Duodenal mucosa (tissue), 2 donors: ENCODE results near the gene AMIGO3.
"Not testable (repeated sequence)": the region's sequence is repeated elsewhere in the genome, so short reads cannot be mapped to it uniquely, and the experiment has no call there.

Source experiments
- H3K27ac ChIP-seq: one replicate; pipeline ENCODE4 v1.7.0; 2013; ENCODE audit warnings: low read depth, low read length
- H3K27me3 ChIP-seq, 2 donors: one replicate each; pipeline ENCODE4 v1.7.0; 2013; ENCODE audit warnings: low read length in 2 of 2, control low read depth in 1 of 2; ENCODE audit not compliant: insufficient read depth in 2 of 2, control insufficient read depth in 1 of 2
- H3K36me3 ChIP-seq, 2 donors: one replicate each; pipeline ENCODE4 v1.7.0; 2013; ENCODE audit warnings: low read length in 2 of 2, control low read depth in 1 of 2; ENCODE audit not compliant: insufficient read depth in 2 of 2, control insufficient read depth in 1 of 2
- H3K4me1 ChIP-seq, 2 donors: one replicate each; pipeline ENCODE4 v1.7.0; 2013; ENCODE audit warnings: low read length in 2 of 2, control low read depth in 1 of 2; ENCODE audit not compliant: insufficient read depth in 2 of 2, control insufficient read depth in 1 of 2
- H3K4me3 ChIP-seq, 2 donors: one replicate each; pipeline ENCODE4 v1.7.0; 2013; ENCODE audit warnings: low read length in 2 of 2, low read depth in 1 of 2
- H3K9ac ChIP-seq, 2 donors: one replicate each; pipeline ENCODE4 v1.7.0; 2013; ENCODE audit warnings: low read length in 2 of 2, low read depth in 1 of 2
- H3K9me3 ChIP-seq, 2 donors: one replicate each; pipeline ENCODE4 v1.7.0; 2013; ENCODE audit warnings: low read length in 2 of 2, control low read depth in 1 of 2; ENCODE audit not compliant: control insufficient read depth in 1 of 2

AMIGO3 gene

DNA sequence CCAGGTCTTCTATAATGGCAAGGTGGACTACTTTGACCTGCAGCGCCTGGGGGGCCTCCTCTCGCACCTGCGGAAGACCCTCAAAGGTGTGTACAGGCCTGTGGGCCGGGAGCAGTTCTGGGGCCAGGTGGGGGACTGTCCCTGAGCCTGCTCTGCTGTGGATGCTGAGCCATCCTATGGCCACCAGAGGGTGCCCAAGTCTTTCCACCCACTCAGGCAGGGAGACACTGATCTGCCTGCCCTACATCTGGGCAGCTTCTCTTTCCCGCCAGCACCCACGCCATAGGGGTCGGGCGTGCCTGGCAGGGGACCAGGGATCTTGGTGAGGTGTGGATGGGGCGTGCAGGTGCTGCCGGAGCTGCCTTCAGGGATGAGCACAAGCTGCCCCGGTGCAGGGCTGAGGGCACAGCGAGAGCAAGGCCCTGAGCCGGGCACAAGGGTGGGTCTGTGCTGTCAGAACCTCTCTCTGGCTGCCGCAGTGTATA, 16.0 kb downstream of the AMIGO3 start:
- Histone ChIP-seq H3K9me3 (no peaks in the 10 kb centered on the region), H3K4me1 (no peaks in the 10 kb centered on the region), H3K36me3 (peaks cover 49 to 82% of the 10 kb centered on the region in 2 donors), H3K27ac (no peak overlapping the region), H3K27me3 (no peaks in the 10 kb centered on the region), H3K9ac (no peak overlapping the region), H3K4me3 (no peak overlapping the region)

DNA sequence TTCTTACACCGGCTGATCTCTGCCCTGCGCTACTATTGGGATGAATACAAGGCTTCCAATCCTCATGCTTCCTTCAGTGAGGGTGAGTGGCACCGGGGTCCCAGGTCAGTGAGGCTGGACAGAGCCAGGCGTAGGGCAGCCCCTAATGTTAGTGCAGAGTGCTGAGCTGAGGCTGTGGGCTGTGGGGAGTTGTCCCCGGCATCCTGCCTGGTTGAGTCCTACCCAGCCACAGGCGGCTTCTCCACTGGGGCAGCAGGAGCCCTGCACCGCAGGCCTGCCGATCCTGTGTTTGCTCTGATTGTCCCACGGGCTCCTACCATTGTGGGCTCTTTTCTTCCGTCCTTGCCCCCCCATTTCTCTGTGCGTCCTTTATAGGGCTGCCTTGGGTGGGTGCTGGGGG, 16.8 kb downstream of the AMIGO3 start:
- Histone ChIP-seq H3K36me3 (peaks cover 45 to 84% of the 10 kb centered on the region in 2 donors), H3K4me3 (no peak overlapping the region), H3K27ac (no peak overlapping the region), H3K9me3 (no peaks in the 10 kb centered on the region), H3K4me1 (no peaks in the 10 kb centered on the region), H3K27me3 (no peaks in the 10 kb centered on the region), H3K9ac (no peak overlapping the region)

DNA sequence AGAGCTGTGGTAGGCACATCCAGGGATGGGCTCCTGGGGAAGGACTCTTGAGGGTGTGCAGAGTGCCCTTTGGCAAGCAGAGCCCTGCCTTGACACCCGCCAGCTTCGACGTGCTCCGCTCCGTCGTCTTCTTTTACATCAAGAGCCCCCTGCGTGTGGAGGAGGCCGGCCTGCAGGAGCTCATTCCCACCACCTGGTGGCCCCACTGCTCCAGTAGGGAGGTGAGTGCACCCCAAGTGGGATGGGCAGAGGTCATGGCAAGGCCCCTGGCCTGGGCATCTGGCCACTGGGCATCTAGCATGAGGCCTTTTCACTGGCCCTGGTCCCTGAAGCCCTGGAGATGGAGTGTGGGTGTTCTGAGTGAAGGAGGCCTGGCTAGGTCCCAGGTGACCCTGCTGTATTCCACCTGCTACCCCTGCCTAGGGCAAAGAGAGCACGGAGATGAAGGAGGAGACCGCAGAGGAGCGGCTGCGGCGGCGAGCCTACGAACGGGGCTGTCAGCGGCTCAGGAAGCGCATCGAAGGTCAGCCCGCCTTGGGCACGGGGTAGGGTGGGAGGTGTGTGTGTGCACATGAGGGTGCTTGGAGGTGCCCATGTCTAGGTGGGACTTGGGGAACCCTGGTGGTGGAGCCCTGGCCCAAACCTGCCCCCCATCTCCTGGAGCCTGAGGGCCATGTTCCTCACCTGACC, 18.0 kb downstream of the AMIGO3 start:
- Histone ChIP-seq H3K9me3 (no peaks in the 10 kb centered on the region), H3K4me1 (no peaks in the 10 kb centered on the region), H3K27ac (no peak overlapping the region), H3K27me3 (no peaks in the 10 kb centered on the region), H3K4me3 (no peak overlapping the region), H3K9ac (no peak overlapping the region), H3K36me3 (peaks cover 49 to 82% of the 10 kb centered on the region in 2 donors)

DNA sequence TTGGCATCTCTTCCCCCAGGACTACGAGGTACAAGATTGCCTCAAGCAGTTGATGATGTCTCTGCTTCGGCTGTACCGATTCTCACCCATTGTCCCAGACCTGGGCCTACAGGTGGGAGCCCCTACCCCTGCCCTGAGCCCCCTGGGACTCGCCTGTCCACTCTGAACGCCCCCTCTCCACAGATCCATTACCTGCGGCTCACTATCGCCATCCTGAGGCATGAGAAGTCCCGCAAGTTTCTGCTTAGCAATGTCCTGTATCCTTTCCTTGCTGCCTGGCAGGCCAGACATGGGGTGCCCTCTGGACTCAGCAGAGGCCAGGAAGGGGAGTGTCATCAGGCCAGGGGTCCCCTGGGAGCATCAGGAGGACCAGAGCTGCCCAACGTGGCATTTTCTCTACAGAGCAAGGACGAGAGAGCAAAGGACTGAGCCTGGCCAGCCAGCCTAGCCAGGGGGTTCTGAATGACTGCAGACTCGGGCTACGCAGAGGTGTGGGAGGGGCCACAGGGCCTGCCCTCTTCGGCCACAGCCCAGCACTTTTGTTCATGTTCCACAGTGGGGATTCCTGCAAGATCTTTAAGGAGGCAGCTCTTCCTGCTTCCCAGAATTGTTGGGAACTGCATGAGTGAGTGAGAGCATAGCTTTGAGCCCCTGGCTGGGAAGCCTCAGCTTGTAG, 18.9 kb downstream of the AMIGO3 start:
- Histone ChIP-seq H3K9me3 (no peaks in the 10 kb centered on the region), H3K27ac (no peak overlapping the region), H3K27me3 (no peaks in the 10 kb centered on the region), H3K9ac (no peak overlapping the region), H3K4me3 (no peak overlapping the region), H3K36me3 (peaks cover 49 to 72% of the 10 kb centered on the region in 2 donors), H3K4me1 (no peaks in the 10 kb centered on the region)

DNA sequence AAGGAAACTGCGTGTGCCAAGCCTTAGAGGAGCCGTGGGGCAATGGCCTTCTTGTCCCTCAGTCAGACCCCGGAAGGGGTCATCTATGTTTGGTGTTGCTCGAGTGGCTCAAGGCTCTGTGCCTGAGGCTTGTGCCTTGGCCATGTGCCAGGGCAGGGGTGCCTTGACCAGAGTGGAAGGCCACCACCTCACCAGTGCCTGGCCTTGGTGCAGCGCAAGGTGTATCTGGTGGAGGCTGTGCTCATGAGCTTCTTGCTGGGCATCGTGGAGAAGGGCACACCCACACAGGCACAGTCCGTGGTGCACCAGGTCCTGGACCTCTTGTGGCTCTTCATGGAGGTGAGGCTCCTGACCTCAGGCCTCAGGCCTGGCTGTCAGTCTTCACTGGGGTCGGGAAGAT, 19.5 kb downstream of the AMIGO3 start:
- Histone ChIP-seq H3K27me3 (no peaks in the 10 kb centered on the region), H3K4me1 (no peaks in the 10 kb centered on the region), H3K27ac (no peak overlapping the region), H3K36me3 (peaks cover 45 to 67% of the 10 kb centered on the region in 2 donors), H3K9ac (no peak overlapping the region), H3K9me3 (no peaks in the 10 kb centered on the region), H3K4me3 (no peak overlapping the region)

DNA sequence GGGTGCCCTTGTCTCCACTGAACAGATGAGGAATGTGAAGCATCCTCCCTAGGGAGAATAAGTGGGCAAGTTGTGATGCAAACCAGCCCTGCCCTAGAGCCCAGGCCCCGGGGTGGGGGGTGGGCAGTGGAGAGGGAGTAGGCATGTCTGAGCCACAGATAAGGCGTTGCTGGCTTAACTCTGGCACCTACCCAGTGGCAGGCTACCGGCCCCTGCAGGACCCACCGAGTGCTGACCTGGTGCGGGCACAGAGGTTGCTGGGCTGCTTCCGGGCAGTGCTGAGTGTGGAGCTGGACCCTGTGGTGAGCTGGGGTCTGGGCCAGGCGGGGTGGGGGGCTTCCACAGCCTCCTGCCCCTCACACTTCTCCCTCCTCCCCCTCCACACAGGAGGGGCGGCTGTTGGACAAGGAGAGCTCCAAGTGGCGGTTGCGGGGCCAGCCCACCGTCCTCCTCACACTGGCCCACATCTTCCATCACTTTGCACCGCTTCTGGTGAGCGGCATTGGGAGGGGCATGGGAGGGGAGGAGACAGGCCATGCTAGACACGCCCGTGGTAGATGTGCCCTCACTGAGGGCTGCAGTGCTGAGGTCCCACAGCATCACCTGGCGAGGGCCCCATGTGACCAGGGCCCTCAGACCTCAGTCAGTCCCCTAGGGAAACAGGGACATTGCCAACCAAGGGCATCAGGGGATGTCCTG, 20.1 kb downstream of the AMIGO3 start:
- H3K4me3 ChIP-seq = no peak overlapping the region
- no peaks in the 10 kb centered on the region for H3K27me3 ChIP-seq
- H3K9me3 ChIP-seq = no peaks in the 10 kb centered on the region
- H3K4me1 ChIP-seq = no peaks in the 10 kb centered on the region
- no peak overlapping the region for H3K27ac ChIP-seq
- H3K36me3 ChIP-seq = peaks cover 41 to 61% of the 10 kb centered on the region in 2 donors
- H3K9ac ChIP-seq = no peak overlapping the region

DNA sequence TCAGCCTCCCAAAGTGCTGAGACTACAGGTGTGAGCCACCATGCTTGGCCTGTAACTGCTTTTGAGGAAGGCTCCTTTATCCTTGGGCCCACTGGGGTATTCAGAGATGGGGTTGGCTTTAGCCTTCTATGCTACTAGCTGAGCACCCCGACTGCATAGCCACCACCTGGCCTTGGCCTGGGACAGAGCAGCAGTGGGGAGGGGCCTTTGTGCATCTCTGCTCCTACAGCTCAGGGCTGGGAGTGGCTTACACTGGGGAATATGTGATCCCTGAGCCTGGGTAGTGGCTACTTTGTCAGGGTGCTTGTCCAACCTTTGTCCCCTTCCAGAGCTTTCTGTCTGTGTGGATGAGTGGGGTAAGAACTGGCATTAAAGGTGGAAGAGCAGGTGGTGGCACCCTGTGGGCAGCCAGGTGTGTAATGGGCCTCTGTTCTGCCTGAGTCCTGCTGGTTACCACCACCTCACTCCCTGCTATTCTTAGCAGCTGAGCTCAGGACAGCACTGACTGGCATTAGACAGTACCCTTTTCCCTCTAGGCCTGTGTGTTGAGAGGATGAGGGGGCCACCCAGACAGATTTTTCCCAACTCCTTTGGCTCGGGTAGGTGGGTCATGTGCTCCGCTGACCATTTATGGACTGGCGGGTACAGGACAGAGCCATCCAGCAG, 24.0 kb downstream of the AMIGO3 start:
- H3K9ac ChIP-seq, H3K27me3 ChIP-seq, H3K27ac ChIP-seq, H3K4me3 ChIP-seq, H3K9me3 ChIP-seq: not testable (repeated sequence)
- H3K4me1 ChIP-seq = peaks cover 0 to 12% of the 10 kb centered on the region in 2 donors
- peaks cover 11 to 33% of the 10 kb centered on the region in 2 donors for H3K36me3 ChIP-seq

DNA sequence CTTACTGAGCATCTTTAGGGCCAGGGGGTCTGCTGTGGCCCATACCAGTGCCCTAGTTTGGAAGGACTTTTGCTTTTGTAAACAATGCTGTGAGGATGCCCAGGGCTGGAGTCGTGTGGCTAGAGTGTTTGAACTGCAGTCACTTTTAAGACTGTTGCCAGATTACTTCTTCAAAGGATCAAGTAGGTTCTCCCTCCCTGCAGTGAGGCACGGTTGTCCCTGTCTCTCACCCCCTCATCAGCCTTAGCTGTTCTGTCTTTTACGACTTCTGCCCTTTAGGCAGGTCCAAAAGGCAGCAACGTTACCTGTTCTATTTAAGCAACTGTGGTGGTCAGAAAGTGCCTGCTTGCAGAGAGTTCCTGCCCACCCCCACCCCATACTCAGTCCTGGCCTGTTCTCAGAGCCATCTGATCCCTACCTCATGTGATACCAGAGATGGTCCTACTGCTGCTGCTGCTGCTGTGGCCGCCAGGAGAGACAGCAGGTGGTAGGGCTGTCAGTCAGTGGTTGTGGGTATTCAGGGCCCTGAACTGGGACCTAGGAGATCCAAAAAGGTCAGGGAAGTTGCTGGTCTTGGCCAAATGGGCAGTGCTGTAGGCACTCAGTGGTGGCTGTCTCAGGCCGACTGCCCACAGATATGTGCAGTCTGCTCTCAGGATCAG, 24.9 kb downstream of the AMIGO3 start:
- H3K27ac ChIP-seq, H3K9me3 ChIP-seq, H3K4me3 ChIP-seq, H3K9ac ChIP-seq, H3K27me3 ChIP-seq: not testable (repeated sequence)
- Histone ChIP-seq H3K36me3 (peaks cover 3 to 23% of the 10 kb centered on the region in 2 donors), H3K4me1 (peaks cover 0 to 19% of the 10 kb centered on the region in 2 donors)

DNA sequence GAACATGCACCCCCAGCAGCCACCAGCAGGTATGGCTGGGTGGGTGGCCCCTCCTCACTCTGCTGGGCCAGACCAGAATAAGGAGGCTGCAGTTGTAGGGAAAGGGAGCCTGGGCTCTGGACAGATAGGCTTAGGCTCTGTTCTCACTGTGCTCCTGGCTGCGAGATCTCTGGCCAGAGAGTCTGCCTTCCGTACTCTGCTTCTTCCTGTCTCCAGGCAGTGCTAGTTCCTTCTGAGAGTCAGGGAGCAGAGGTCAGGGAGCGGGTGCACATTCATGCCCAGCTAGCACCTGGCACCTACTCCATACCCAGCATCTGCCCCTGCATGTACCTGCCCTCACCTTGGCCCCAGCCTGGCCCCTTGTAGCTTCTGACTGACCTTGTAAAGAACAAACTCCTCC, 28.0 kb downstream of the AMIGO3 start:
- H3K9me3 ChIP-seq, H3K27me3 ChIP-seq, H3K4me3 ChIP-seq, H3K27ac ChIP-seq, H3K36me3 ChIP-seq: not testable (repeated sequence)
- H3K9ac ChIP-seq = peak overlapping the region in 1 of 2 donors; percentile 38
- peaks cover 0 to 35% of the 10 kb centered on the region in 2 donors for H3K4me1 ChIP-seq
